ENCODE measurements around the gene MEF2A. TPM values are rescaled to one million over a fixed set of nuclear protein-coding genes. Genes with fewer than 3 reads are reported as not detected.

The MEF2A gene
- total and polyA plus RNA-seq, 9 of the 15 experiments (the other 6 are each of a cell fraction or from before 2014, with no cell fraction given), result 1.6 to 18.7 (median 8.7) TPM

DNA sequence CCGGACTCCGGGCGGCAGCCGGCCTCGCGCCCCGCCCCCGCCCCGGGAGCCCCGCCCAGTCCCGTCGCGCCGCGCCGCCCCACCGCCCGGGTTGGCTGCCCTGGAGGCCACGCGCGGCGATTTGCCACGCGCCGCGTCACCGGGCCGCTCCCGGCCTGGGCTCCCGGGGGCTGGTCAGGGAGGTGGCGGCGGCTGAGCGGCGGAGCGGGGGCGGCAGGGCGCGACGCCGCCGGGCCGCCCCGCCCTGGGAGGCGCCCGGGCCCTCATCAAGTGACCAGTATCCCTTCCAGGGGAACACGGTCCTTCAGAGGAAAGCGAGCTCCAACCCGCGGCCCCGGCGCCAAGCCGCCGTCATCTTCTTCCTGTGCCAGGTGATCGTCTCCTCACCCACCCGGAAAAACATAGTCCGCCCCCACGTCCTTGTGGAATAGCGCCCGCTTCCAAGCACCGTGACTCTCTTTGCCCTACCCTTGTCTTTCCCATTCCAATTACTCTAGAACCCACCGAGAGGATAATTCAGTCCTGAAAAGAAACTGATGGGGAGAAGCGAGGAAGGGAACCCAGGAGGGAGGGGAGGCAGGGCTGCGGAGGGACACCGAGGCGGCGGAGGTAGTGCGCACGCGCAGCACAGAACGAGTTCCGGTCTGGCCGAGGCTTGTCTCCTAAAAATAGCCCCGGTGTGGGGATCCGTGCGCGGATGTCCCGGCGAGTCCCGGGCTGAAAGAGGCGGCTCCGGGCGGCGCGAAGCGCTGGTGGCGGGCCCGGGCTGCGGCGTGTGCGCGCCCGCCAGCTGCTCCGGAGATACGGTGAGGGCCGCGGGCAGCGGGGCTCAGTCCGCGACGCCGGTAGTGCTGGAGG lies at the start of gene MEF2A (continued):
- TF ChIP-seq, protein P1, sequence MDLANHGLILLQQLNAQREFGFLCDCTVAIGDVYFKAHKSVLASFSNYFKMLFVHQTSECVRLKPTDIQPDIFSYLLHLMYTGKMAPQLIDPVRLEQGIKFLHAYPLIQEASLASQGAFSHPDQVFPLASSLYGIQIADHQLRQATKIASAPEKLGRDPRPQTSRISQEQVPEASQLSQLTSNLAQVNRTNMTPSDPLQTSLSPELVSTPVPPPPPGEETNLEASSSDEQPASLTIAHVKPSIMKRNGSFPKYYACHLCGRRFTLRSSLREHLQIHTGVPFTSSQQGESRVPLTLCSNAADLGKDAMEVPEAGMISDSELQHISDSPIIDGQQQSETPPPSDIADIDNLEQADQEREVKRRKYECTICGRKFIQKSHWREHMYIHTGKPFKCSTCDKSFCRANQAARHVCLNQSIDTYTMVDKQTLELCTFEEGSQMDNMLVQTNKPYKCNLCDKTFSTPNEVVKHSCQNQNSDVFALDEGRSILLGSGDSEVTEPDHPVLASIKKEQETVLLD (IDR thresholded peaks at IDR 0.05), result peak; percentile 95
- TF ChIP-seq KDM5B (IDR thresholded peaks at IDR 0.05; ENCODE audit: insufficient replicate concordance, low read depth, low read length) (peak; percentile 58), TAF7 (tag; IDR thresholded peaks at IDR 0.05) (peak; percentile 83), HEY1 (CRISPR knock-in tag; IDR thresholded peaks at IDR 0.05; ENCODE audit: borderline replicate concordance) (0 out of 2 replicates have a peak, but pooled peaks have one; percentile 29), GATAD2B (IDR thresholded peaks at IDR 0.05; ENCODE audit: borderline replicate concordance) (peak; percentile 71), FOXP1 (CRISPR knock-in tag; IDR thresholded peaks at IDR 0.05) (peak; percentile 59; the same call in 1 of the 2 replicates), GTF2F1 (IDR thresholded peaks at IDR 0.05; ENCODE audit: low read depth, low read length) (no peak), ZNF12 (CRISPR knock-in tag; IDR thresholded peaks at IDR 0.05) (0 out of 2 replicates have a peak, but pooled peaks have one; percentile 74), SRF (CRISPR knock-in tag; IDR thresholded peaks at IDR 0.05) (0 out of 4 replicates have a peak, but pooled peaks of 1 of the 2 experiments have one; percentile 16), FUS (optimal IDR thresholded peaks at IDR 0.05; ENCODE audit: low read depth, low read length) (peak; percentile 63)
- TF ChIP-seq, protein P2, sequence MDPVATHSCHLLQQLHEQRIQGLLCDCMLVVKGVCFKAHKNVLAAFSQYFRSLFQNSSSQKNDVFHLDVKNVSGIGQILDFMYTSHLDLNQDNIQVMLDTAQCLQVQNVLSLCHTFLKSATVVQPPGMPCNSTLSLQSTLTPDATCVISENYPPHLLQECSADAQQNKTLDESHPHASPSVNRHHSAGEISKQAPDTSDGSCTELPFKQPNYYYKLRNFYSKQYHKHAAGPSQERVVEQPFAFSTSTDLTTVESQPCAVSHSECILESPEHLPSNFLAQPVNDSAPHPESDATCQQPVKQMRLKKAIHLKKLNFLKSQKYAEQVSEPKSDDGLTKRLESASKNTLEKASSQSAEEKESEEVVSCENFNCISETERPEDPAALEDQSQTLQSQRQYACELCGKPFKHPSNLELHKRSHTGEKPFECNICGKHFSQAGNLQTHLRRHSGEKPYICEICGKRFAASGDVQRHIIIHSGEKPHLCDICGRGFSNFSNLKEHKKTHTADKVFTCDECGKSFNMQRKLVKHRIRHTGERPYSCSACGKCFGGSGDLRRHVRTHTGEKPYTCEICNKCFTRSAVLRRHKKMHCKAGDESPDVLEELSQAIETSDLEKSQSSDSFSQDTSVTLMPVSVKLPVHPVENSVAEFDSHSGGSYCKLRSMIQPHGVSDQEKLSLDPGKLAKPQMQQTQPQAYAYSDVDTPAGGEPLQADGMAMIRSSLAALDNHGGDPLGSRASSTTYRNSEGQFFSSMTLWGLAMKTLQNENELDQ (CRISPR knock-in tag; IDR thresholded peaks at IDR 0.05; ENCODE audit: borderline replicate concordance), result no peak; the same call in 1 of the 2 replicates
- TF ChIP-seq, protein P3, sequence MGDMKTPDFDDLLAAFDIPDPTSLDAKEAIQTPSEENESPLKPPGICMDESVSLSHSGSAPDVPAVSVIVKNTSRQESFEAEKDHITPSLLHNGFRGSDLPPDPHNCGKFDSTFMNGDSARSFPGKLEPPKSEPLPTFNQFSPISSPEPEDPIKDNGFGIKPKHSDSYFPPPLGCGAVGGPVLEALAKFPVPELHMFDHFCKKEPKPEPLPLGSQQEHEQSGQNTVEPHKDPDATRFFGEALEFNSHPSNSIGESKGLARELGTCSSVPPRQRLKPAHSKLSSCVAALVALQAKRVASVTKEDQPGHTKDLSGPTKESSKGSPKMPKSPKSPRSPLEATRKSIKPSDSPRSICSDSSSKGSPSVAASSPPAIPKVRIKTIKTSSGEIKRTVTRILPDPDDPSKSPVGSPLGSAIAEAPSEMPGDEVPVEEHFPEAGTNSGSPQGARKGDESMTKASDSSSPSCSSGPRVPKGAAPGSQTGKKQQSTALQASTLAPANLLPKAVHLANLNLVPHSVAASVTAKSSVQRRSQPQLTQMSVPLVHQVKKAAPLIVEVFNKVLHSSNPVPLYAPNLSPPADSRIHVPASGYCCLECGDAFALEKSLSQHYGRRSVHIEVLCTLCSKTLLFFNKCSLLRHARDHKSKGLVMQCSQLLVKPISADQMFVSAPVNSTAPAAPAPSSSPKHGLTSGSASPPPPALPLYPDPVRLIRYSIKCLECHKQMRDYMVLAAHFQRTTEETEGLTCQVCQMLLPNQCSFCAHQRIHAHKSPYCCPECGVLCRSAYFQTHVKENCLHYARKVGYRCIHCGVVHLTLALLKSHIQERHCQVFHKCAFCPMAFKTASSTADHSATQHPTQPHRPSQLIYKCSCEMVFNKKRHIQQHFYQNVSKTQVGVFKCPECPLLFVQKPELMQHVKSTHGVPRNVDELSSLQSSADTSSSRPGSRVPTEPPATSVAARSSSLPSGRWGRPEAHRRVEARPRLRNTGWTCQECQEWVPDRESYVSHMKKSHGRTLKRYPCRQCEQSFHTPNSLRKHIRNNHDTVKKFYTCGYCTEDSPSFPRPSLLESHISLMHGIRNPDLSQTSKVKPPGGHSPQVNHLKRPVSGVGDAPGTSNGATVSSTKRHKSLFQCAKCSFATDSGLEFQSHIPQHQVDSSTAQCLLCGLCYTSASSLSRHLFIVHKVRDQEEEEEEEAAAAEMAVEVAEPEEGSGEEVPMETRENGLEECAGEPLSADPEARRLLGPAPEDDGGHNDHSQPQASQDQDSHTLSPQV (IDR thresholded peaks at IDR 0.05), result 0 out of 2 replicates have a peak, but pooled peaks have one; percentile 23
- TF ChIP-seq, protein P4, sequence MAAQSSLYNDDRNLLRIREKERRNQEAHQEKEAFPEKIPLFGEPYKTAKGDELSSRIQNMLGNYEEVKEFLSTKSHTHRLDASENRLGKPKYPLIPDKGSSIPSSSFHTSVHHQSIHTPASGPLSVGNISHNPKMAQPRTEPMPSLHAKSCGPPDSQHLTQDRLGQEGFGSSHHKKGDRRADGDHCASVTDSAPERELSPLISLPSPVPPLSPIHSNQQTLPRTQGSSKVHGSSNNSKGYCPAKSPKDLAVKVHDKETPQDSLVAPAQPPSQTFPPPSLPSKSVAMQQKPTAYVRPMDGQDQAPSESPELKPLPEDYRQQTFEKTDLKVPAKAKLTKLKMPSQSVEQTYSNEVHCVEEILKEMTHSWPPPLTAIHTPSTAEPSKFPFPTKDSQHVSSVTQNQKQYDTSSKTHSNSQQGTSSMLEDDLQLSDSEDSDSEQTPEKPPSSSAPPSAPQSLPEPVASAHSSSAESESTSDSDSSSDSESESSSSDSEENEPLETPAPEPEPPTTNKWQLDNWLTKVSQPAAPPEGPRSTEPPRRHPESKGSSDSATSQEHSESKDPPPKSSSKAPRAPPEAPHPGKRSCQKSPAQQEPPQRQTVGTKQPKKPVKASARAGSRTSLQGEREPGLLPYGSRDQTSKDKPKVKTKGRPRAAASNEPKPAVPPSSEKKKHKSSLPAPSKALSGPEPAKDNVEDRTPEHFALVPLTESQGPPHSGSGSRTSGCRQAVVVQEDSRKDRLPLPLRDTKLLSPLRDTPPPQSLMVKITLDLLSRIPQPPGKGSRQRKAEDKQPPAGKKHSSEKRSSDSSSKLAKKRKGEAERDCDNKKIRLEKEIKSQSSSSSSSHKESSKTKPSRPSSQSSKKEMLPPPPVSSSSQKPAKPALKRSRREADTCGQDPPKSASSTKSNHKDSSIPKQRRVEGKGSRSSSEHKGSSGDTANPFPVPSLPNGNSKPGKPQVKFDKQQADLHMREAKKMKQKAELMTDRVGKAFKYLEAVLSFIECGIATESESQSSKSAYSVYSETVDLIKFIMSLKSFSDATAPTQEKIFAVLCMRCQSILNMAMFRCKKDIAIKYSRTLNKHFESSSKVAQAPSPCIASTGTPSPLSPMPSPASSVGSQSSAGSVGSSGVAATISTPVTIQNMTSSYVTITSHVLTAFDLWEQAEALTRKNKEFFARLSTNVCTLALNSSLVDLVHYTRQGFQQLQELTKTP (IDR thresholded peaks at IDR 0.05; ENCODE audit: low read depth in 1 of 2, partially characterized antibody in 2 of 2), result peak in 1 of 2 experiments; percentile 89

All from K562 (cell line).